Endothelial cell of umbilical vein (primary cell): Measurements from ENCODE around the gene PIKFYVE. TPM values are rescaled to one million over a fixed set of nuclear protein-coding genes. Genes with fewer than 3 reads are reported as not detected.

ENCODE experiments used
- BruUV-seq: library from RNA; stranded (reverse); fragments of 400-500 nt; replicated peaks from 2 replicates; lab custom pipeline; 2021; lab: Mats Ljungman, UMichigan
- CTCF ChIA-PET: fragments of 300-600, 350-600 bp; sonication (Branson Sonifier 250); formaldehyde crosslinking; loops from one replicate; lab custom pipeline; 2021; ENCODE audit warnings: antibody characterized with exemption, inconsistent platforms; lab: Charles Lee
- POLR2A ChIA-PET: fragments of 300-600, 350-600 bp; sonication (Branson Sonifier 250); formaldehyde crosslinking; loops from one replicate; lab custom pipeline; 2021; ENCODE audit warnings: antibody characterized with exemption, inconsistent platforms; lab: Charles Lee
- DNase-seq: peaks from one replicate; pipeline ENCODE4 v3.0.0-alpha.2; 2011; ENCODE audit warnings: low read depth, low spot score
- FAIRE-seq: peaks from 2 replicates; lab custom pipeline; 2011; peaks lifted over from hg19 to GRCh38; lab: Jason Lieb, UNC
- H2AFZ ChIP-seq: 2 replicates; pipeline ENCODE4 v1.6.0; 2012; ENCODE audit warnings: low read depth, low read length, control low read depth, inconsistent platforms
- H3K27ac ChIP-seq: 2 replicates; pipeline ENCODE4 v1.5.1; 2011; ENCODE audit warnings: low read depth, mild to moderate bottlenecking, control low read depth, low read length, moderate library complexity; ENCODE audit not compliant: insufficient read depth
- H3K27me3 ChIP-seq, 2 experiments: 2 replicates each; pipeline versions ENCODE4 v1.6.0 to v1.6.1; 2011; ENCODE audit warnings: low read length in 2 of 2, mixed read lengths in 1 of 2; ENCODE audit not compliant: control insufficient read depth in 2 of 2, insufficient read depth in 2 of 2
- H3K36me3 ChIP-seq, 2 experiments: 2 replicates in 1 of 2; 3 replicates in 1 of 2; pipeline ENCODE4 v1.5.1; 2011; ENCODE audit warnings: low read length in 2 of 2, mild to moderate bottlenecking in 1 of 2, moderate library complexity in 1 of 2; ENCODE audit not compliant: control insufficient read depth in 2 of 2, insufficient read depth in 2 of 2; ENCODE audit errors: extremely low read depth in 1 of 2
- H3K4me1 ChIP-seq: 3 replicates; pipeline ENCODE4 v1.5.1; 2011; ENCODE audit warnings: mild to moderate bottlenecking, low read length; ENCODE audit not compliant: control insufficient read depth, insufficient read depth; ENCODE audit errors: extremely low read depth
- H3K4me2 ChIP-seq: 2 replicates; pipeline ENCODE4 v1.6.1; 2011; ENCODE audit warnings: low read length, control low read depth, mixed read lengths; ENCODE audit not compliant: insufficient read depth
- H3K4me3 ChIP-seq, 3 experiments: fragments of 200-600 bp in 1 of 3; sonication (generic), shearing (Covaris generic) in 1 of 3; replicated peaks in 1 of 3; 2 replicates each; pipeline ENCODE4 v1.5.1; 2011 to 2016; ENCODE audit warnings: control low read depth in 3 of 3, low read length in 3 of 3, mild to moderate bottlenecking in 2 of 3, inconsistent platforms in 1 of 3, low read depth in 1 of 3, moderate library complexity in 1 of 3; ENCODE audit not compliant: insufficient read depth in 1 of 3
- H3K79me2 ChIP-seq: 2 replicates; pipeline ENCODE4 v1.6.0; 2012; ENCODE audit warnings: low read length, inconsistent platforms; ENCODE audit not compliant: control insufficient read depth, insufficient read depth
- H3K9ac ChIP-seq: replicated peaks from 2 replicates; pipeline ENCODE3; 2011; ENCODE audit warnings: low read length, control low read depth; ENCODE audit not compliant: insufficient read depth; ENCODE audit errors: extremely low read depth
- H3K9me1 ChIP-seq: replicated peaks from 3 replicates; pipeline ENCODE4 v1.6.0; 2011; ENCODE audit warnings: mild to moderate bottlenecking, low read length; ENCODE audit not compliant: control insufficient read depth, insufficient read depth; ENCODE audit errors: extremely low read depth
- H3K9me3 ChIP-seq: replicated peaks from 2 replicates; pipeline ENCODE4 v1.5.1; 2012; ENCODE audit warnings: low read length, inconsistent platforms; ENCODE audit not compliant: control insufficient read depth, insufficient read depth
- H4K20me1 ChIP-seq: replicated peaks from 2 replicates; pipeline ENCODE3; 2011; ENCODE audit warnings: mild to moderate bottlenecking, low read length; ENCODE audit not compliant: control insufficient read depth, insufficient read depth; ENCODE audit errors: extremely low read depth
- EZH2 ChIP-seq: IDR thresholded peaks from 2 replicates; pipeline ENCODE4 v1.6.1; 2012; ENCODE audit warnings: borderline replicate concordance, low read depth, mild to moderate bottlenecking, moderate library complexity, low read length, inconsistent platforms; ENCODE audit not compliant: severe bottlenecking
- FOS ChIP-seq: IDR thresholded peaks from 2 replicates; pipeline ENCODE4 v1.6.1; 2011; ENCODE audit warnings: mild to moderate bottlenecking, low read length, moderate library complexity, borderline replicate concordance; ENCODE audit not compliant: insufficient read depth
- GATA2 ChIP-seq: IDR thresholded peaks from 2 replicates; pipeline ENCODE4 v1.7.0; 2011; ENCODE audit warnings: low read depth, mild to moderate bottlenecking, moderate library complexity, mixed read lengths, low read length; ENCODE audit not compliant: insufficient read length, insufficient read depth
- JUN ChIP-seq: IDR thresholded peaks from 2 replicates; pipeline ENCODE4 v1.6.1; 2011; ENCODE audit warnings: borderline replicate concordance, low read depth; ENCODE audit not compliant: insufficient read length, insufficient read depth
- MYC ChIP-seq: IDR thresholded peaks from one replicate; pipeline ENCODE4 v1.6.1; 2011; ENCODE audit warnings: mild to moderate bottlenecking, low read depth, low read length
- POLR2A ChIP-seq: IDR thresholded peaks from 2 replicates; pipeline ENCODE4 v1.6.1; 2012; ENCODE audit warnings: low read depth, mild to moderate bottlenecking, control low read depth, low read length
- POLR2AphosphoS5 ChIP-seq: IDR thresholded peaks from 2 replicates; pipeline ENCODE4 v1.6.1; 2012; ENCODE audit warnings: low read depth, mild to moderate bottlenecking, control low read depth, low read length, moderate library complexity; ENCODE audit not compliant: insufficient read depth
- dilution Hi-C: fragments of 300-500 bp; cut with MboI; formaldehyde crosslinking; loops from one replicate; pipeline ENCODE4 v1.15.0; 2019; ENCODE audit warnings: low sequenced_read_pairs; ENCODE audit not compliant: extremely low pct_ligation_motif_present
- intact Hi-C: fragments of 100-400 bp; cut with micrococcal nuclease; formaldehyde crosslinking; loops from one replicate; pipeline ENCODE4 v1.10.0; 2022
- polyA plus RNA-seq, 4 experiments: library from polyadenylated mRNA; depleted of rRNA in 3 of 4; stranded (reverse) in 3 of 4; unstranded in 1 of 4; fragments of >200 nt; gene quantifications; 2 replicates each; pipeline versions ENCODE4 v1.2.1 to v1.2.3, GENCODE V29; 2011 to 2012; ENCODE audit warnings: missing spikeins in 1 of 4
- total RNA-seq: library from RNA; stranded (reverse); gene quantifications from 2 replicates; pipeline ENCODE4 v1.2.3, GENCODE V29; 2021
- TF ChIP-seq, protein P1 (sequence below): IDR thresholded peaks from 2 replicates; pipeline ENCODE4 v1.6.1; 2011; ENCODE audit not compliant: insufficient read depth, insufficient read length
- TF ChIP-seq, protein P2 (sequence below), 2 donors: IDR thresholded peaks; 1 replicate in 1 of 2; 2 replicates in 1 of 2; pipeline ENCODE4 v1.5.1; 2011; ENCODE audit warnings: low read length in 2 of 2, mild to moderate bottlenecking in 2 of 2, moderate library complexity in 2 of 2, control low read depth in 1 of 2, inconsistent platforms in 1 of 2, low read depth in 1 of 2; ENCODE audit not compliant: insufficient read depth in 1 of 2; ENCODE audit errors: extremely low read depth in 1 of 2

The PIKFYVE gene
- total and polyA plus RNA-seq, 2 donors (not counting 3 experiments of a cell fraction or from before 2014, with no cell fraction given), result 9.0 to 28.2 TPM

- intact Hi-C loops, result no loop called here
- BruUV-seq, result no TSS peak
- Histone ChIP-seq H3K4me2 (peak overlapping the region; percentile 33), H2AFZ (no peak overlapping the region), H3K36me3 (peaks cover 0 to 7% of the 10 kb centered on the region in 2 experiments), H3K4me3 (no peak overlapping the region), H3K9ac (no peak overlapping the region), H3K27me3 (no peaks in the 10 kb centered on the region), H3K9me3 (no peaks in the 10 kb centered on the region), H3K27ac (no peak overlapping the region), H4K20me1 (no peaks in the 10 kb centered on the region), H3K79me2 (peaks cover 44% of the 10 kb centered on the region), H3K9me1 (no peaks in the 10 kb centered on the region), H3K4me1 (peaks cover 24% of the 10 kb centered on the region)
- CTCF ChIA-PET, result interaction anchor here (1.1 to 1.8 kb wide), 2 partner anchors 15 to 519 kb away, joined by 3 to 10 read pairs; partner anchors contain the start of gene IDH1
- TF ChIP-seq, protein P1, sequence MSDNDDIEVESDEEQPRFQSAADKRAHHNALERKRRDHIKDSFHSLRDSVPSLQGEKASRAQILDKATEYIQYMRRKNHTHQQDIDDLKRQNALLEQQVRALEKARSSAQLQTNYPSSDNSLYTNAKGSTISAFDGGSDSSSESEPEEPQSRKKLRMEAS, result no peak
- POLR2A ChIA-PET, result interaction anchor here (0.7 kb wide), 2 partner anchors 291 to 492 kb away, joined by 3 read pairs; no protein-coding TSS in a partner anchor
- dilution Hi-C loops, result no loop called here
- DNase-seq, result no peak
- FAIRE-seq, result no peak
These were observed 2.3 kb downstream of the PIKFYVE start for GRCh38 chr2:208268156-208268952.

DNA sequence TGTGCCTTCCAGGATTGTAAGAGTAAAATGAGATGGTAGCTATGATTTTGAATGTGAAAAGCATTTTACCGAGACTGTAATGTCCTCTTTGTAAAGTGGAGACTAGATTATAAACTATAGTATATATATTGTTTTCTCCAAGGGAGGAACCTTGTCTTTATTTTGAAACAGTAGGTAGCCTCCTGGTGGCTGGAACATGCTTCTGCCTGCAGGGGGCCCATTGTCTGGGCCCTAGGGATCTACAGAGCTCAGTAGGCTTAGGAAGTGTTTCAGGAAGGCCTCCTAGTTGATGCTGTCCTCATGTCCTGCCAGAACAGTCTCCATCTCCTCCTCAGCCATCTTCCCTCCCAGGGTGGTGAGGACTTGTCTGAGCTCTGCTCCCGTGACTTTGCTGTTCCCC is 3.0 kb downstream of the PIKFYVE start:
- DNase-seq, result no peak
- ChIA-PET POLR2A (interaction anchor here (0.7 kb wide), 1 partner anchor 493 kb away, joined by 3 read pairs; no protein-coding TSS in a partner anchor), CTCF (interaction anchor here (1.1 to 1.8 kb wide), 2 partner anchors 15 to 520 kb away, joined by 3 to 10 read pairs; partner anchors contain the start of gene IDH1)
- Histone ChIP-seq H3K9me1 (no peaks in the 10 kb centered on the region), H4K20me1 (no peaks in the 10 kb centered on the region), H3K4me3 (no peak overlapping the region), H3K9ac (no peak overlapping the region), H3K36me3 (peaks cover 4 to 15% of the 10 kb centered on the region in 2 experiments), H3K4me2 (no peak overlapping the region), H2AFZ (no peak overlapping the region), H3K27ac (no peak overlapping the region), H3K27me3 (no peaks in the 10 kb centered on the region), H3K79me2 (peaks cover 44% of the 10 kb centered on the region), H3K4me1 (peaks cover 24% of the 10 kb centered on the region), H3K9me3 (no peaks in the 10 kb centered on the region)
- intact Hi-C loops, result no loop called here
- TF ChIP-seq, protein P2, sequence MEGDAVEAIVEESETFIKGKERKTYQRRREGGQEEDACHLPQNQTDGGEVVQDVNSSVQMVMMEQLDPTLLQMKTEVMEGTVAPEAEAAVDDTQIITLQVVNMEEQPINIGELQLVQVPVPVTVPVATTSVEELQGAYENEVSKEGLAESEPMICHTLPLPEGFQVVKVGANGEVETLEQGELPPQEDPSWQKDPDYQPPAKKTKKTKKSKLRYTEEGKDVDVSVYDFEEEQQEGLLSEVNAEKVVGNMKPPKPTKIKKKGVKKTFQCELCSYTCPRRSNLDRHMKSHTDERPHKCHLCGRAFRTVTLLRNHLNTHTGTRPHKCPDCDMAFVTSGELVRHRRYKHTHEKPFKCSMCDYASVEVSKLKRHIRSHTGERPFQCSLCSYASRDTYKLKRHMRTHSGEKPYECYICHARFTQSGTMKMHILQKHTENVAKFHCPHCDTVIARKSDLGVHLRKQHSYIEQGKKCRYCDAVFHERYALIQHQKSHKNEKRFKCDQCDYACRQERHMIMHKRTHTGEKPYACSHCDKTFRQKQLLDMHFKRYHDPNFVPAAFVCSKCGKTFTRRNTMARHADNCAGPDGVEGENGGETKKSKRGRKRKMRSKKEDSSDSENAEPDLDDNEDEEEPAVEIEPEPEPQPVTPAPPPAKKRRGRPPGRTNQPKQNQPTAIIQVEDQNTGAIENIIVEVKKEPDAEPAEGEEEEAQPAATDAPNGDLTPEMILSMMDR (IDR thresholded peaks at IDR 0.05; ENCODE audit: extremely low read depth in 1 of 2, insufficient read depth in 1 of 2, low read depth in 1 of 2, low read length in 2 of 2), result no peak
- TF ChIP-seq, protein P1, result no peak
- TF ChIP-seq EZH2, result no peak
- no peak for TF ChIP-seq MYC
- TF ChIP-seq POLR2A, result no peak
- no peak for TF ChIP-seq POLR2AphosphoS5
- TF ChIP-seq JUN, result no peak
- TF ChIP-seq GATA2, result no peak
- TF ChIP-seq FOS, result no peak
- no TSS peak for BruUV-seq
- dilution Hi-C loops, result no loop called here
- no peak for FAIRE-seq
